ENCODE data around the gene PLCB4. TPM values are rescaled to one million over a fixed set of nuclear protein-coding genes. Genes with fewer than 3 reads are reported as not detected.

Gene PLCB4
- total RNA-seq, 2 experiments from 2014 or later, result not detected

DNA sequence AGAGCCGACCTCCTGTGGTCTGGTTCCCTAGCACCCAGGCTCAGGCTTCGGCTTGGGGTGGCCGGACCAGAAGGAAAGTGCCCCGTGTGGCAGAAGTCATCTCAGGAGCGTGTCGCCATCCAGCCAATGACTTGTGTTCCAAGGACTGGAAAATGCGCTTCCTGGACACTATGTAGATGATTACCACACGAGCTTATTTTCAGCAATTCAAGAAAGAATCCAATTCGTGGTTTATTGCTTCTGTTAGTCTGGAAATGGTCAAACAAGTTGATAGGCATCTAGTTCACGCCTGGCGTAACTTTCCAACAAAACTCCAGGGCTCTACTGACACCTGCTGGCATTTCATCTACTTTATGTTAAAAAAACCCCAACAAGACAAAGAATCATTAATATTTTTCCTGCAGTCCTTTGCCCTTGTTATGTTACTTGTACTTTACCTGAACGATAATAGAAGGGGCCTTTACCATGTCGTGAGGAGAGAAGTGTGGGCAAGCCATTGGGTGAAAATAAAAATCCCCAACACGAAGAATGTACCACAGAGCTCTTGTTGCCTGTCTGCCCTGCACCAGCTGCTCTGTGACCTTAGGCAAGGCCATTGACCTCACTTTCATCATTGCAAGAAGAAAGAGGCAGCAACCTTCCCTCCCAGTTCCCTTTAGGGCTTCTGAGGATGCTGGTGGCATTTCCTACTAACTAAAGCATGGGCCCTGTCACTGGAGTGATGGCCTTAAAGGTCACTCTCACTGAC lies 290.8 kb downstream of the PLCB4 start:
- H3K4me2 ChIP-seq (ENCODE audit: low read length), result no peak overlapping the region
- CTCF ChIA-PET (ENCODE audit: unreplicated experiment), result no interaction called here
- TF ChIP-seq, protein P1, sequence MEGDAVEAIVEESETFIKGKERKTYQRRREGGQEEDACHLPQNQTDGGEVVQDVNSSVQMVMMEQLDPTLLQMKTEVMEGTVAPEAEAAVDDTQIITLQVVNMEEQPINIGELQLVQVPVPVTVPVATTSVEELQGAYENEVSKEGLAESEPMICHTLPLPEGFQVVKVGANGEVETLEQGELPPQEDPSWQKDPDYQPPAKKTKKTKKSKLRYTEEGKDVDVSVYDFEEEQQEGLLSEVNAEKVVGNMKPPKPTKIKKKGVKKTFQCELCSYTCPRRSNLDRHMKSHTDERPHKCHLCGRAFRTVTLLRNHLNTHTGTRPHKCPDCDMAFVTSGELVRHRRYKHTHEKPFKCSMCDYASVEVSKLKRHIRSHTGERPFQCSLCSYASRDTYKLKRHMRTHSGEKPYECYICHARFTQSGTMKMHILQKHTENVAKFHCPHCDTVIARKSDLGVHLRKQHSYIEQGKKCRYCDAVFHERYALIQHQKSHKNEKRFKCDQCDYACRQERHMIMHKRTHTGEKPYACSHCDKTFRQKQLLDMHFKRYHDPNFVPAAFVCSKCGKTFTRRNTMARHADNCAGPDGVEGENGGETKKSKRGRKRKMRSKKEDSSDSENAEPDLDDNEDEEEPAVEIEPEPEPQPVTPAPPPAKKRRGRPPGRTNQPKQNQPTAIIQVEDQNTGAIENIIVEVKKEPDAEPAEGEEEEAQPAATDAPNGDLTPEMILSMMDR (conservative IDR thresholded peaks at IDR 0.05; ENCODE audit: low read length), result peak; percentile 51
- TF ChIP-seq EZH2phosphoT487 (IDR thresholded peaks at IDR 0.05; ENCODE audit: borderline replicate concordance, low read depth, low read length), result no peak
- no peak overlapping the region for H3K4me3 ChIP-seq (ENCODE audit: low read depth, low read length, poor library complexity, severe bottlenecking)
- no peaks in the 10 kb centered on the region for H4K20me1 ChIP-seq (ENCODE audit: insufficient read depth, low read length)
- no peak overlapping the region for H3K27ac ChIP-seq (ENCODE audit: low read depth, low read length, poor library complexity, severe bottlenecking)
- peak; percentile 1 for DNase-seq (ENCODE audit: low spot score)
- no peaks in the 10 kb centered on the region for H3K9me3 ChIP-seq (ENCODE audit: low read length)
- intact Hi-C loops (cut with micrococcal nuclease; ENCODE audit: unreplicated experiment), result no loop called here
- POLR2A ChIA-PET, result no interaction called here
- H3K4me1 ChIP-seq (ENCODE audit: insufficient read depth, low read length, poor library complexity, severe bottlenecking), result no peaks in the 10 kb centered on the region
- H3K79me2 ChIP-seq (ENCODE audit: insufficient read depth, low read depth, low read length), result no peaks in the 10 kb centered on the region
- BruUV-seq (replicated peaks), result no TSS peak
- H3K36me3 ChIP-seq (ENCODE audit: insufficient read depth, low read length), result no peaks in the 10 kb centered on the region
- no peaks in the 10 kb centered on the region for H3K9me2 ChIP-seq (ENCODE audit: insufficient read depth, low read length)
- H2AFZ ChIP-seq (ENCODE audit: low read length), result no peak overlapping the region

DNA sequence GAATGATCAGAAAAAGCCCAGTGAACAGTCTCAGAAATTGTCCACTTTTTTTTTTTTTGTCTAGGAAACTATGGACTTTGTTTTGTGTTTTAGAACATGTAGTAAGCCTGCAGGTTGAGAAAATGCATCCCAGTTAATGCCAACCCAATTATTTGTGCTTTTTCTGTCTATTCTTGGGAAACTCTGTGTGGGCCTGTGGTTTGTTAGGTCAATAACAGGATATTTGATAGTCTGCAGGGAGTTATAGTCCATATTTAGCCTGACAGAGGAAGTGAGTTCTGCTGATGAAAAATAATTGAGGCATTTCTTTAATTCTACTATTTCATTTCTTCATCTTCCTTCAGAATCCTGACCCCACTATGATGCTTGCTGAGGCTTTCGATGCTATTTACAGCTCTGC lies 291.5 kb downstream of the PLCB4 start:
- no peaks in the 10 kb centered on the region for H3K36me3 ChIP-seq (ENCODE audit: insufficient read depth, low read length)
- BruUV-seq (replicated peaks), result no TSS peak
- no peaks in the 10 kb centered on the region for H3K9me3 ChIP-seq (ENCODE audit: low read length)
- no peaks in the 10 kb centered on the region for H4K20me1 ChIP-seq (ENCODE audit: insufficient read depth, low read length)
- H3K4me2 ChIP-seq (ENCODE audit: low read length), result no peak overlapping the region
- POLR2A ChIA-PET, result no interaction called here
- H3K27ac ChIP-seq (ENCODE audit: low read depth, low read length, poor library complexity, severe bottlenecking), result no peak overlapping the region
- no peaks in the 10 kb centered on the region for H3K79me2 ChIP-seq (ENCODE audit: insufficient read depth, low read depth, low read length)
- H3K4me1 ChIP-seq (ENCODE audit: insufficient read depth, low read length, poor library complexity, severe bottlenecking), result no peaks in the 10 kb centered on the region
- H3K9me2 ChIP-seq (ENCODE audit: insufficient read depth, low read length), result no peaks in the 10 kb centered on the region
- TF ChIP-seq EZH2phosphoT487 (IDR thresholded peaks at IDR 0.05; ENCODE audit: borderline replicate concordance, low read depth, low read length), result no peak
- TF ChIP-seq, protein P1 (conservative IDR thresholded peaks at IDR 0.05; ENCODE audit: low read length), result no peak
- CTCF ChIA-PET (ENCODE audit: unreplicated experiment), result no interaction called here
- intact Hi-C loops (cut with micrococcal nuclease; ENCODE audit: unreplicated experiment), result no loop called here
- H2AFZ ChIP-seq (ENCODE audit: low read length), result no peak overlapping the region
- no peak overlapping the region for H3K4me3 ChIP-seq (ENCODE audit: low read depth, low read length, poor library complexity, severe bottlenecking)
- DNase-seq (ENCODE audit: low spot score), result no peak

DNA sequence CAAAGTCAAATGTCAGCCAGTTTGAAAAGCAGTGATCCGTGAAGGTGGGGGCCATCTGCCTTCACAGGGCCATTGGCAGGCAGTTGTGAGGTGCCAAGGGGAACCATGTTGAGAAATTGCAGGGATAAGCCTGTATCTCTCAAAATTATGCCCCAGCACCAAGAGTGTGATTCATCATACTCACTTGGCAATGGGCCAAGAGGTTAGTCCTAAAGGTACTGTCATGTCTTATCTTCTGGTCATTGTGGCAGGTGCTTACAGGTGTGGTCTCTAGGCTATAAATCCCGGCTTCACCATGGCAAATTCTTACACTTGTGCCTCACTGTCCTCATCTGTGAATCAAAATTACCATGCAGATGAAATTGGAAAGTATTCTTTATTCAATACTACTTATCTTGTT lies 294.8 kb downstream of the PLCB4 start:
- intact Hi-C loops (cut with micrococcal nuclease; ENCODE audit: unreplicated experiment), result no loop called here

More for the DNA sequence above, 294.8 kb downstream of the PLCB4 start:
- H3K4me3 ChIP-seq (ENCODE audit: low read depth, low read length, poor library complexity, severe bottlenecking), result no peak overlapping the region
- CTCF ChIA-PET (ENCODE audit: unreplicated experiment), result no interaction called here
- no peak for DNase-seq (ENCODE audit: low spot score)
- H3K4me2 ChIP-seq (ENCODE audit: low read length), result no peak overlapping the region
- H3K9me2 ChIP-seq (ENCODE audit: insufficient read depth, low read length), result no peaks in the 10 kb centered on the region
- H4K20me1 ChIP-seq (ENCODE audit: insufficient read depth, low read length), result no peaks in the 10 kb centered on the region
- H3K4me1 ChIP-seq (ENCODE audit: insufficient read depth, low read length, poor library complexity, severe bottlenecking), result no peaks in the 10 kb centered on the region
- POLR2A ChIA-PET, result no interaction called here
- TF ChIP-seq, protein P1 (conservative IDR thresholded peaks at IDR 0.05; ENCODE audit: low read length), result no peak
- no peak for TF ChIP-seq EZH2phosphoT487 (IDR thresholded peaks at IDR 0.05; ENCODE audit: borderline replicate concordance, low read depth, low read length)
- no TSS peak for BruUV-seq (replicated peaks)
- H3K27ac ChIP-seq (ENCODE audit: low read depth, low read length, poor library complexity, severe bottlenecking), result no peak overlapping the region
- H3K9me3 ChIP-seq (ENCODE audit: low read length), result no peaks in the 10 kb centered on the region
- no peaks in the 10 kb centered on the region for H3K79me2 ChIP-seq (ENCODE audit: insufficient read depth, low read depth, low read length)
- no peaks in the 10 kb centered on the region for H3K36me3 ChIP-seq (ENCODE audit: insufficient read depth, low read length)
- H2AFZ ChIP-seq (ENCODE audit: low read length), result no peak overlapping the region

All from OCI-LY7 (cell line).